ENCODE data around the gene GALNT9.

- TF ChIP-seq CTCF (IDR thresholded peaks at IDR 0.05) (no peak), POLR2A (IDR thresholded peaks at IDR 0.05) (no peak)
These were observed 161.6 kb downstream of the GALNT9 start for GRCh38 chr12:132167611-132168310.
